Prostate gland (tissue), 2 donors: ENCODE data around the gene CELF2. TPM values are rescaled to one million over a fixed set of nuclear protein-coding genes. Genes with fewer than 3 reads are reported as not detected.

Experiments
- DNase-seq: peaks from one replicate; pipeline ENCODE4 v3.0.0-alpha.2; 2019; ENCODE audit warnings: low spot score
- H3K27ac ChIP-seq, 2 donors: fragments of 200-600 bp; sonication (generic); 2 replicates each; pipeline ENCODE4 v1.5.1; 2017 to 2019
- H3K27me3 ChIP-seq: fragments of 200-600 bp; sonication (generic); replicated peaks from 2 replicates; pipeline ENCODE4 v1.5.1; 2019; ENCODE audit not compliant: insufficient read depth
- H3K36me3 ChIP-seq, 2 donors: fragments of 200-600 bp; sonication (generic); 1 replicate in 1 of 2; 2 replicates in 1 of 2; pipeline versions ENCODE4 v1.5.1 to v1.8.1; 2017 to 2019
- H3K4me1 ChIP-seq: fragments of 200-600 bp; sonication (generic); replicated peaks from 2 replicates; pipeline ENCODE4 v1.5.1; 2019
- H3K4me3 ChIP-seq, 2 donors: fragments of 200-600 bp; sonication (generic); 2 replicates each; pipeline ENCODE4 v1.5.1; 2017 to 2019
- H3K9me3 ChIP-seq: fragments of 200-600 bp; sonication (generic); 2 replicates; pipeline ENCODE4 v1.5.1; 2017
- CTCF ChIP-seq, 4 experiments: fragments of 200-600 bp in 2 of 4; fragments of 450-650 bp in 2 of 4; sonication (generic) in 2 of 4; IDR thresholded peaks; 1 replicate in 3 of 4; 2 replicates in 1 of 4; pipeline ENCODE4 v1.5.1; 2016 to 2019; ENCODE audit warnings: antibody characterized with exemption in 4 of 4, mild to moderate bottlenecking in 2 of 4, moderate library complexity in 2 of 4
- POLR2A ChIP-seq: fragments of 450-650 bp; IDR thresholded peaks from one replicate; pipeline ENCODE4 v1.6.1; 2016; ENCODE audit warnings: antibody characterized with exemption, mild to moderate bottlenecking
- POLR2AphosphoS5 ChIP-seq: sonication (generic); formaldehyde crosslinking; IDR thresholded peaks from one replicate; pipeline ENCODE4 v1.6.1; 2017; ENCODE audit warnings: antibody characterized with exemption
- WGBS: methylation state at CpG from one replicate; pipeline ENCODE4 v1.1.5; 2018; 5-methylcytosine and 5-hydroxymethylcytosine counted together
- intact Hi-C: fragments of 100-400 bp; cut with DNase I; formaldehyde crosslinking; loops from one replicate; pipeline ENCODE4 v1.14.2; 2022
- total RNA-seq, 2 donors: library from RNA; depleted of rRNA; stranded (reverse); fragments of >200 nt; gene quantifications; one replicate each; pipeline ENCODE4 v1.1.0, GENCODE V29; 2016

The CELF2 gene
- total RNA-seq, 2 donors from 2014 or later = 19.2 to 43.2 TPM

- DNase-seq = no peak
- Histone ChIP-seq H3K4me1 (no peaks in the 10 kb centered on the region), H3K9me3 (no peaks in the 10 kb centered on the region), H3K27ac (no peak overlapping the region), H3K27me3 (no peaks in the 10 kb centered on the region), H3K4me3 (no peak overlapping the region), H3K36me3 (no peaks in the 10 kb centered on the region)
- intact Hi-C loops = loop anchor here (10.0 kb wide), 1 partner anchor 211 kb away; no protein-coding TSS in a partner anchor
- TF ChIP-seq POLR2A = no peak
- TF ChIP-seq CTCF (IDR thresholded peaks at IDR 0.05) = no peak
- no peak for TF ChIP-seq POLR2AphosphoS5
- 87% methylated on average over 2 of the region's 2 CpGs for WGBS
Measured at GRCh38 chr10:11015446-11015934, 2.2 kb upstream of the CELF2 start.

GRCh38 chr10:11017000-11017569 is 587 bp upstream of the CELF2 start:
- peak overlapping the region in 1 of 2 donors; percentile 29 for H3K27ac ChIP-seq
- peak overlapping the region; percentile 61 to 62 for H3K4me3 ChIP-seq
- H3K9me3 ChIP-seq = no peaks in the 10 kb centered on the region
- 25% methylated on average over 19 of the region's 19 CpGs for WGBS
- no peaks in the 10 kb centered on the region for H3K36me3 ChIP-seq
- intact Hi-C loops = loop anchor here (10.0 kb wide), 1 partner anchor 212 kb away; no protein-coding TSS in a partner anchor
- H3K4me1 ChIP-seq = no peaks in the 10 kb centered on the region
- peak; percentile 12 for DNase-seq
- H3K27me3 ChIP-seq = no peaks in the 10 kb centered on the region
- TF ChIP-seq POLR2A = no peak
- no peak for TF ChIP-seq POLR2AphosphoS5
- no peak for TF ChIP-seq CTCF (IDR thresholded peaks at IDR 0.05)

GRCh38 chr10:11018432-11018841 is 765 bp downstream of the CELF2 start:
- no peaks in the 10 kb centered on the region for H3K4me1 ChIP-seq
- no peaks in the 10 kb centered on the region for H3K9me3 ChIP-seq
- WGBS = 1% methylated on average over 31 of the region's 57 CpGs
- no peak for DNase-seq
- H3K27me3 ChIP-seq = no peaks in the 10 kb centered on the region
- intact Hi-C loops = loop anchor here (10.0 kb wide), 1 partner anchor 214 kb away; no protein-coding TSS in a partner anchor
- peak overlapping the region; percentile 61 to 62 for H3K4me3 ChIP-seq
- peak overlapping the region; percentile 53 to 55 for H3K27ac ChIP-seq
- no peaks in the 10 kb centered on the region for H3K36me3 ChIP-seq
- TF ChIP-seq POLR2AphosphoS5 = no peak
- no peak for TF ChIP-seq POLR2A
- no peak for TF ChIP-seq CTCF (IDR thresholded peaks at IDR 0.05)

GRCh38 chr10:11018855-11019631 is 1.4 kb downstream of the CELF2 start:
- DNase-seq = no peak

More at GRCh38 chr10:11018855-11019631, 1.4 kb downstream of the CELF2 start:
- Histone ChIP-seq H3K4me1 (no peaks in the 10 kb centered on the region), H3K27ac (no peak overlapping the region), H3K4me3 (peak overlapping the region; percentile 61 to 62), H3K27me3 (no peaks in the 10 kb centered on the region), H3K36me3 (no peaks in the 10 kb centered on the region), H3K9me3 (no peaks in the 10 kb centered on the region)
- 34% methylated on average over 11 of the region's 11 CpGs for WGBS
- intact Hi-C loops = loop anchor here (10.0 kb wide), 1 partner anchor 214 kb away; no protein-coding TSS in a partner anchor
- no peak for TF ChIP-seq POLR2A
- TF ChIP-seq POLR2AphosphoS5 = no peak
- TF ChIP-seq CTCF (IDR thresholded peaks at IDR 0.05) = no peak
